NCI-H146 treated with DMSO at 0.1 percent for 48 hours (cell line): Measurements from ENCODE around the gene CFAP46.

Experiments
- DNase-seq: peaks from one replicate; lab custom pipeline; 2025; ENCODE audit not compliant: unreplicated experiment; lab: John Stamatoyannopoulos, UW

Gene CFAP46

GRCh38 chr10:132882069-132882951, 60.1 kb downstream of the CFAP46 start:
- no peak for DNase-seq

- DNase-seq = no peak
These were observed 61.0 kb downstream of the CFAP46 start for GRCh38 chr10:132881186-132881920.

GRCh38 chr10:132880128-132880981, 62.0 kb downstream of the CFAP46 start:
- no peak for DNase-seq

GRCh38 chr10:132879408-132880127, 62.8 kb downstream of the CFAP46 start:
- DNase-seq = no peak

- DNase-seq = no peak
These were observed 63.5 kb downstream of the CFAP46 start for GRCh38 chr10:132878730-132879407.

DNA sequence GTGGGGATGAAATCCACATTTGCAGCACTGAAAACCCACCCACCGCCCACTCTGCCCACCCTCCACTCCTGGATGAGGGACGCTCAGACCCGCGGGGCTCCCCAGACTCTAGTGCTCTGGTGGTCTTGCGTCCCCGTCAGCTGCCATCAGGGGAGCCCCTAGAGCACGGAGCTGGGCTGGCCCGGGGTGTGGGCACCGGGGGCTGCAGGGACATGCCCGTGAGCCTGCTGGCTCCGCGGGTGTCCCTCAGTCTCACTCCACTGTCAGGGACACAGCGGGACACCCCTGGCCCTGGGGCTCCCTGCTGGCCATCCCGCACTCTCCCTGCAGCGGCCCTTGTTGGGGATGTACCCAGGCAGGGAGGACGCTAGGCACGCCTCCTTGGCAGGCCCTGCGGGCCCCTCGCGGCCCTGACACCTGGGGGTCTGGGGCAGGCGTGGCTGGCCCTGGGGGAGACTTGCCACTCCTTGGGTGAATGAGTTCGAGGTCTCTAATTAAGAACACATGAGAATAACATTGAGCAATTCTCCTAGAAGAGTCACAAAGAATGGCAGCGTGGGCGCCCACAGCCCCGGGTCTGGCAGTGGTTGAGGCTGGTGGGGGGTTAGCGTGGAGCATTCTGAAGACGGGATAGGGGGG, 64.2 kb downstream of the CFAP46 start:
- no peak for DNase-seq

DNA sequence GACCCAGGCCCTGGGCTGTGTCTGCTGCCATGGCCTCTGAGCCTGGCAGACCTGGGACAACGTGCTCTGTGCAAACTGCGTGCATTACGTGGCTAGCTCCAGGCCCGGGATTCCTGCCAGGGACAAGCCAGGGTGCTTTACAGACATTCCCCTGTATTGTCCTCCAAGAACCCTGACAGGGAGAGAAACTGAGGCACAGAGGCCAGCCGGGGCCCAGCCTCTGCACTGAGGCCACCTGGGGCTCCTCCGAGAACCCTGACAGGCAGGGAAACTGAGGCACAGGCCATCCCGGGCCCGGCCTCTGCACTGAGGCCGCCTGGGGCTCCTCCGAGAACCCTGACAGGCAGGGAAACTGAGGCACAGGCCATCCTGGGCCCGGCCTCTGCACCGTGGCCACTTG, 64.9 kb downstream of the CFAP46 start:
- DNase-seq = no peak

DNA sequence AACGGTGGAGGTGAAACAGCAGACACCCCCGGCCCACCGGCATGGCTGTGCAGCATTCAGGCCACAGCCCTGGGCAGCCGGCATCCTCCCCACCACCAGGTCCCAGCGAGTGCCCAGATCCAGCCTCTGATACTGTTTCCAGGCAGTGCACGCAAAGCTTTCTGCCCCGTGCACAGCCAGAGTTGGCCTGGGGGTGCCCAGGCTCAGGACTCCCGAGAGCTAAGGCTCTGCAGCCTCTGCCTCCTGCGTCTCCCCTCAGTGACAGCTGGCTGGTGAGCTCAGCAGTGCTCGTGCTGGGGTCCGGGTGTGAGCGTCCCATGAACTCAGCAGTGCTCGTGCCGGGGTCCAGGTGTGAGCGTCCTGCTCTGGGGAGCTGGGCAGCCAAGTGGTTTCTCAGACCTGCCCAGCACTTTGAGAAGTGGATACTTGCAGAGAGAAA, 65.4 kb downstream of the CFAP46 start:
- DNase-seq = no peak

- DNase-seq = no peak
These were observed 66.1 kb downstream of the CFAP46 start for GRCh38 chr10:132876131-132876860.

DNA sequence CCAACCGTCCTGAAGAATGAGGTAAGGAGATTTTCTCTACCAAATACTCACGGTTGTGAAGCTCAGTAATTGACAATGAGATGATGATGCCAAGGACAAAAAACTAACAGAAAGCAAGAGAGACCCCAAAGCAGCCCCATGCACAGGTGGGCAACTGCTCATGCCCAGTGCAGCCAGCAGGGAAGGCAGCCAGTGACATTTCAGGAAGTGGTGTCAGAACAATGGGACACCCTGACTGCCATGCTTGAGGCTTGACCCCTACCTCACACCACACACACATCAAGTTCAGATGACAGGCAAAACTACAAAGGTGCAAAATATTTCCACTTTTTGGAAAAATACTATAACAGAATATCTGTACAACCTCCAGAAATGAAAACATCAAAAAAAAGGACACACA, 66.9 kb downstream of the CFAP46 start:
- no peak for DNase-seq

- no peak for DNase-seq
These were observed 69.0 kb downstream of the CFAP46 start for GRCh38 chr10:132873395-132873794.

DNA sequence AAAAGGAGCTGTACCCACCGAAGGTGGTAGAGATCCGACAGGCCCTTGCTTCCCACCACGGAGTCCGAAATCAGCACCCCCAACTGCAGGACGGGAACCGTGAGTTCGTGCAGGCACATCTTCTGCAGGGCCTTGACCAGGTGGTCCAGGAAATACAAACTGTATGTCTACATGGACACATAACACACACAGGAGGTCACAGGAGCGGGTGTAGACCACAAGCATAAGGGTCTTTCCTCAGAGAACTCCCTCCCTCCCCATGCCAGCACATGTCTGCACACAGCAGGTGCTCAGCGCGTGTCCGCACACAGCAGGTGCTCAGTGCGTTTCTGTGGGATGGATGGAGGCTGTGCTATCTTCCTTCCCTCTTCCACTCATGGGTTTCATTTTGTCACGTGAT, 69.7 kb downstream of the CFAP46 start:
- no peak for DNase-seq

GRCh38 chr10:132870426-132870825, 71.9 kb downstream of the CFAP46 start:
- DNase-seq = no peak

DNA sequence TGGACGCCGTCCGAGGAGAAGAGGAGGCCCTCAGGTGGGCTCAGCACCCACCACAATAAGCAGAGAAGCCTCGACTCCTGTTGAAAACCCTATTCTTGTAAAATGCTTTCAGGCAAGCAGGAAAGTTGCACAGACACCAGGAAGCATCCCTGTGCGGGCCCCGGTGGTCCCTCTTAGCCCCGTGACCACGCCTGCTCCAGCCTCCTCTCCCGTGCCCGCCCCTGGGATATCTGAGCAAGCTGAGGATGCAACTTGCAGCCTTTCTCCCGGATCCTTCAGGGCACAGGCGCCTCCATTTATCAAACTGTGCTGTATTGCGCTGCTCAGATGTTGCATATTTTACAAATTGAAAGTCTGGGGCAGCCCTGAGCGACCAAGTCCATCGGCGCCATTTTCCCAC, 72.7 kb downstream of the CFAP46 start:
- no peak for DNase-seq

GRCh38 chr10:132868995-132869394, 73.4 kb downstream of the CFAP46 start:
- no peak for DNase-seq

DNA sequence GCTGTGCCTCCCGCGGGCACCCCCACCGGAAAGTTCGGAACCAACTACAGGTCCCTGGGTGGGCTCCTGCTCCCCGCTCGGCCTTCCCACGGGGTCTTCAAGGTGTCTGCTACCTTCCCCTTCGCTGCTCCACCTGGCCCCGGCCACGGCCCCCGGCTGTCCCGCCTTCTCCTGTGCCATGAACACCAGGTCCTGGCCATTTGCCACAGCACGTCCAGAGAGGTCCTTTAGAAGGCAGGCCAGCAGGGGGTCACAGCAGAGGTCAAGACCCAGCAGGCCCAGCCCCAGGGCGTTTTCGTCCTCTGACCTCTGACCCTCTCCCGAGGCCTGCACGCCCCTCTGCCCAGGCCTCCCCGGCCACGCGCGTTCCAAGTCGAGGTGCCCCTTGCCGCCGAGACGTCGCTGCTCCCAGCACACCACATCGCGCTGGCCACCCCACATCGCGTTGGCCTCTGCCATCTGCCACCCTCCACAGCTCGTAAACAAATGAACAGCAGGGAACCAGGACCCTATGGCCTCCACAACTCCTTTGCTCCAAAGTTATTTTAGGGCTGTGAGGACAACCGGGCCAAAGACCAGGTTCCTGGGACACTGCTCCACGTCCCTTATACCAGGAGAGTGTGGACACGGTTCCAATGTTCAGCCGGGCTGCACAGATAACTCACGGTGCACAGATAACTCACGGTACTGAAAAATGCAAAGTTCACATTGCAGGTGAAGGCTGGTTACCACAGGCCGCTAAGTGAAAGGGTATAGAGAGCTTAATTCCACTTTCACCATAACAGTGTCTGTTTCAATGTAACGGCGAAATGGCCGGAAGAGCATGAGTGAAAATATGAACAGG, 74.3 kb downstream of the CFAP46 start:
- no peak for DNase-seq

- DNase-seq = no peak
These were observed 75.6 kb downstream of the CFAP46 start for GRCh38 chr10:132866601-132867381.
